MM.1S (cell line): ENCODE data around the gene CD244.
A peak's percentile ranks its signal among the peaks of the same experiment; 100 is the strongest.

Experiments
- DNase-seq: peaks from one replicate; pipeline ENCODE4 v3.0.0-alpha.2; 2015
- H2AFZ ChIP-seq: fragments of 300-600 bp; sonication (generic); 2 replicates; pipeline ENCODE4 v1.6.0; 2016; ENCODE audit warnings: antibody characterized with exemption, low read length
- H3F3A ChIP-seq: fragments of 300-600 bp; sonication (generic); 2 replicates; pipeline ENCODE4 v1.6.1; 2016; ENCODE audit warnings: mild to moderate bottlenecking, antibody characterized with exemption, low read length, moderate library complexity, mixed read lengths; ENCODE audit not compliant: insufficient read depth
- H3K27ac ChIP-seq: fragments of 300-600 bp; sonication (generic); 2 replicates; pipeline ENCODE4 v1.5.1; 2016; ENCODE audit warnings: mild to moderate bottlenecking, low read length
- H3K27me3 ChIP-seq: fragments of 300-600 bp; sonication (generic); replicated peaks from 2 replicates; pipeline ENCODE4 v1.6.0; 2016; ENCODE audit warnings: low read length; ENCODE audit not compliant: insufficient read depth
- H3K36me3 ChIP-seq: fragments of 300-600 bp; sonication (generic); replicated peaks from 2 replicates; pipeline ENCODE4 v1.6.1; 2016; ENCODE audit warnings: mild to moderate bottlenecking, low read length, mixed read lengths; ENCODE audit not compliant: insufficient read depth
- H3K4me1 ChIP-seq: fragments of 300-600 bp; sonication (generic); 2 replicates; pipeline ENCODE4 v1.6.1; 2016; ENCODE audit warnings: low read length, mixed read lengths
- H3K4me2 ChIP-seq: fragments of 300-600 bp; sonication (generic); 2 replicates; pipeline ENCODE4 v1.6.0; 2016; ENCODE audit warnings: low read depth, low read length
- H3K4me3 ChIP-seq: fragments of 300-600 bp; sonication (generic); 2 replicates; pipeline ENCODE4 v1.5.1; 2016; ENCODE audit warnings: low read length, mixed read lengths
- H3K79me2 ChIP-seq: fragments of 300-600 bp; sonication (generic); 2 replicates; pipeline ENCODE4 v1.6.1; 2016; ENCODE audit warnings: mixed run types, low read length, mixed read lengths
- H3K9ac ChIP-seq: fragments of 300-600 bp; sonication (generic); 2 replicates; pipeline ENCODE4 v1.6.1; 2016; ENCODE audit warnings: low read length, mixed read lengths
- H3K9me2 ChIP-seq: fragments of 300-600 bp; sonication (generic); replicated peaks from 2 replicates; pipeline ENCODE4 v1.6.1; 2016; ENCODE audit warnings: mild to moderate bottlenecking, low read length, mixed read lengths; ENCODE audit not compliant: insufficient read depth
- H3K9me3 ChIP-seq: fragments of 300-600 bp; sonication (generic); replicated peaks from 2 replicates; pipeline ENCODE4 v1.6.1; 2016; ENCODE audit warnings: mild to moderate bottlenecking, low read length, mixed read lengths; ENCODE audit not compliant: insufficient read depth
- H4K20me1 ChIP-seq: fragments of 300-600 bp; sonication (generic); 2 replicates; pipeline ENCODE4 v1.6.1; 2016; ENCODE audit warnings: mild to moderate bottlenecking, low read length, moderate library complexity, mixed read lengths; ENCODE audit not compliant: insufficient read depth
- EZH2 ChIP-seq: fragments of 300-600 bp; sonication (generic); optimal IDR thresholded peaks from 2 replicates; pipeline ENCODE3; 2017; ENCODE audit warnings: low read depth, mild to moderate bottlenecking, antibody characterized with exemption, low read length, mixed read lengths
- EZH2phosphoT487 ChIP-seq: fragments of 300-600 bp; sonication (generic); IDR thresholded peaks from 2 replicates; pipeline ENCODE4 v1.6.1; 2018; ENCODE audit warnings: antibody characterized with exemption, low read length
- TF ChIP-seq, protein P1 (sequence below): fragments of 300-600 bp; sonication (generic); IDR thresholded peaks from 2 replicates; pipeline ENCODE4 v1.5.1; 2016; ENCODE audit warnings: antibody characterized with exemption, low read length, mixed read lengths

CD244 gene

DNA sequence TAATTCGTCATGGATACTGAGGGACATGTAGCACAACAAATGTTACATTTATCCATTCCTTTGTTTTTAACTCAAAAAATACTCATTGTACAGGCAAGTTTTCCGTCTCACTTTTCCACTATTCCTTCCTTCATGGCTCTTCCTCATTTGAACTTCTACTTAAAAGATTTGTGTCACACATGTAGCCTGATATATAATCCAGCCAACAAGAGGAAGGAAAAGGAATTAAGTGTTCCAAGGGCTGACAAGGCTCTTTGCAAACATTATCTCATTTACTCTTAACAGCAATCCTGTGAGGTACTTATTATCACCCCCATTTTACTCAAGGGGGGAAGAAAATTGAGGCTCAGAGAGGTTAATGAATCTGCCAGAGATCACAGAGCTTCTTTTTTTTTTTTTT, 22.9 kb downstream of the CD244 start:
- Histone ChIP-seq H4K20me1 (no peaks in the 10 kb centered on the region), H3K27me3 (no peaks in the 10 kb centered on the region), H3K4me2 (no peak overlapping the region), H3K9ac (no peak overlapping the region), H3K4me3 (no peak overlapping the region), H3K9me3 (no peaks in the 10 kb centered on the region), H3K4me1 (peaks cover 44% of the 10 kb centered on the region), H3K9me2 (no peaks in the 10 kb centered on the region), H3K36me3 (no peaks in the 10 kb centered on the region), H3F3A (peaks cover 6% of the 10 kb centered on the region; the same call in 1 of the 2 replicates), H2AFZ (no peak overlapping the region), H3K27ac (no peak overlapping the region), H3K79me2 (no peaks in the 10 kb centered on the region)
- no peak for DNase-seq
- TF ChIP-seq EZH2 (no peak), EZH2phosphoT487 (no peak)
- TF ChIP-seq, protein P1, sequence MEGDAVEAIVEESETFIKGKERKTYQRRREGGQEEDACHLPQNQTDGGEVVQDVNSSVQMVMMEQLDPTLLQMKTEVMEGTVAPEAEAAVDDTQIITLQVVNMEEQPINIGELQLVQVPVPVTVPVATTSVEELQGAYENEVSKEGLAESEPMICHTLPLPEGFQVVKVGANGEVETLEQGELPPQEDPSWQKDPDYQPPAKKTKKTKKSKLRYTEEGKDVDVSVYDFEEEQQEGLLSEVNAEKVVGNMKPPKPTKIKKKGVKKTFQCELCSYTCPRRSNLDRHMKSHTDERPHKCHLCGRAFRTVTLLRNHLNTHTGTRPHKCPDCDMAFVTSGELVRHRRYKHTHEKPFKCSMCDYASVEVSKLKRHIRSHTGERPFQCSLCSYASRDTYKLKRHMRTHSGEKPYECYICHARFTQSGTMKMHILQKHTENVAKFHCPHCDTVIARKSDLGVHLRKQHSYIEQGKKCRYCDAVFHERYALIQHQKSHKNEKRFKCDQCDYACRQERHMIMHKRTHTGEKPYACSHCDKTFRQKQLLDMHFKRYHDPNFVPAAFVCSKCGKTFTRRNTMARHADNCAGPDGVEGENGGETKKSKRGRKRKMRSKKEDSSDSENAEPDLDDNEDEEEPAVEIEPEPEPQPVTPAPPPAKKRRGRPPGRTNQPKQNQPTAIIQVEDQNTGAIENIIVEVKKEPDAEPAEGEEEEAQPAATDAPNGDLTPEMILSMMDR = no peak

GRCh38 chr1:160838888-160839287, 23.8 kb downstream of the CD244 start:
- Histone ChIP-seq H3K9me2 (no peaks in the 10 kb centered on the region), H4K20me1 (no peaks in the 10 kb centered on the region), H3K9me3 (no peaks in the 10 kb centered on the region), H3K9ac (no peak overlapping the region), H3K79me2 (no peaks in the 10 kb centered on the region), H3K27me3 (no peaks in the 10 kb centered on the region), H3K36me3 (no peaks in the 10 kb centered on the region), H3K4me3 (no peak overlapping the region), H3F3A (peaks cover 6% of the 10 kb centered on the region; the same call in 1 of the 2 replicates), H3K4me2 (no peak overlapping the region), H3K27ac (no peak overlapping the region), H3K4me1 (peaks cover 44% of the 10 kb centered on the region), H2AFZ (no peak overlapping the region)
- TF ChIP-seq, protein P1 = no peak
- no peak for DNase-seq

GRCh38 chr1:160837558-160838205, 25.0 kb downstream of the CD244 start:
- Histone ChIP-seq H2AFZ (no peak overlapping the region), H3K79me2 (no peaks in the 10 kb centered on the region), H4K20me1 (no peaks in the 10 kb centered on the region), H3K27ac (peak overlapping the region; percentile 22; the same call in 1 of the 2 replicates), H3K9me2 (no peaks in the 10 kb centered on the region), H3K27me3 (no peaks in the 10 kb centered on the region), H3K4me3 (no peak overlapping the region), H3K4me2 (no peak overlapping the region), H3K4me1 (peaks cover 37% of the 10 kb centered on the region), H3F3A (peaks cover 6% of the 10 kb centered on the region; the same call in 1 of the 2 replicates), H3K9me3 (no peaks in the 10 kb centered on the region), H3K36me3 (no peaks in the 10 kb centered on the region), H3K9ac (no peak overlapping the region)
- peak; percentile 67 for DNase-seq
- no peak for TF ChIP-seq EZH2phosphoT487
- TF ChIP-seq, protein P1 = no peak
- no peak for TF ChIP-seq EZH2
